Calu3 (cell line): Measurements from ENCODE around the gene CNTN6. TPM values are rescaled to one million over a fixed set of nuclear protein-coding genes. Genes with fewer than 3 reads are reported as not detected.

Experiments used
- BruUV-seq: library from RNA; stranded (reverse); fragments of 400-500 nt; replicated peaks from 2 replicates; lab custom pipeline; 2021; lab: Mats Ljungman, UMichigan
- CTCF ChIA-PET: fragments of 300-600 bp; sonication (Branson Sonifier 250); formaldehyde crosslinking; loops from one replicate; lab custom pipeline; 2022; ENCODE audit warnings: antibody characterized with exemption; lab: Charles Lee
- DNase-seq: peaks from one replicate; pipeline ENCODE4 v3.0.0; 2022
- H3K27ac Mint-ChIP-seq: one replicate; pipeline ENCODE4 v1.8.0; 2022; ENCODE audit warnings: mixed read lengths; ENCODE audit not compliant: unreplicated experiment
- H3K27me3 Mint-ChIP-seq: one replicate; pipeline ENCODE4 v1.8.0; 2022; ENCODE audit warnings: mixed read lengths; ENCODE audit not compliant: unreplicated experiment
- H3K36me3 Mint-ChIP-seq: one replicate; pipeline ENCODE4 v1.8.0; 2022; ENCODE audit warnings: mild to moderate bottlenecking, moderate library complexity, mixed read lengths; ENCODE audit not compliant: insufficient read depth, unreplicated experiment
- H3K4me1 Mint-ChIP-seq: one replicate; pipeline ENCODE4 v1.8.0; 2022; ENCODE audit warnings: mild to moderate bottlenecking, low read depth, mixed read lengths; ENCODE audit not compliant: unreplicated experiment
- H3K4me3 Mint-ChIP-seq: one replicate; pipeline ENCODE4 v1.8.0; 2022; ENCODE audit warnings: mild to moderate bottlenecking, low read depth, moderate library complexity, mixed read lengths; ENCODE audit not compliant: unreplicated experiment
- H3K9me3 Mint-ChIP-seq: one replicate; pipeline ENCODE4 v1.8.0; 2022; ENCODE audit warnings: low read depth, mixed read lengths; ENCODE audit not compliant: unreplicated experiment
- intact Hi-C: fragments of 100-400 bp; cut with micrococcal nuclease; formaldehyde crosslinking; loops from one replicate; pipeline ENCODE4 v1.10.0; 2022; ENCODE audit not compliant: unreplicated experiment
- total RNA-seq: library from RNA; stranded (reverse); gene quantifications from 2 replicates; pipeline ENCODE4 v1.2.3, GENCODE V29; 2022
- TF ChIP-seq, protein P1 (sequence below): fragments of 200-600 bp; IDR thresholded peaks from one replicate; pipeline ENCODE4 v1.8.0; 2022; ENCODE audit warnings: antibody characterized with exemption; ENCODE audit not compliant: unreplicated experiment

The CNTN6 gene
- total RNA-seq, 1 experiment from 2014 or later, result not detected

DNA sequence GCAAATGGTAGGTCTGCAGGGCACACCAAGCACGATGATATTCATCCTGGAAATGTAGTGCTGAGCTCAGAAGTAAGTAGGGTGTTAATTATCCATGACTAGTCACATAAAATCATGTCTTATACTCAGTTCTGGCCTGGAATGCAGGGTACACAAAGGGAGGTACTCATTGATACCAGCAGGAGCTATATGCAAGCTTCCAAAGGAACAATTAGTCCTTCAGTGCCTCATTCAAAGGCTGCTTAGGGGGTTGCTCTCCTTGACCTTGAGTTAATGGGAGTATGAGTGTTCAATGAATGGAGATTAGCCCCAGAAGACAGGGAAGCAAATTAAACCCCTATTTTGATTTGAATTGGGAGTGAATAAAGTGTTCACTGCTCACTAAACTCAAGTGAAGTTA, 38.3 kb downstream of the CNTN6 start:
- no peak overlapping the region for H3K27ac Mint-ChIP-seq
- H3K4me3 Mint-ChIP-seq, result no peak overlapping the region
- CTCF ChIA-PET, result no interaction called here

DNA sequence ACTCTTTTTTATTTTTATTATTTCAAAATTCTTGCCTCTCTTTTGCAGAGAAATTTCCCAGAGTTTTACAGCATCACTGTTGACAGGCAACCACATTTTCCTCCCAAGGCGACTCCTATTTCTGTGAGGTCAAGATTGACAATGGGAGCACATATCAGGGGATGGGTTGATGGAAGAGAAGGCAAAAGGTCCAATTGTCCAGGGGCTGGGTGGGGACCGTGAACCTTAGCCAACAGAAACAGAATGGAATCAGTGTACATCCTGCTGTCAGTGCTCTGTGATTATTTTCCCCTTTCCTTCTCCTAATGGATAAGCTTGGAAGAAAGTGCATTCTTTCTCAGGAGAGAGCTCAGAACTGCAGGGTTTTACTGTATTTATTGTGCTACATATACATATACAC, 42.4 kb downstream of the CNTN6 start:
- TF ChIP-seq, protein P1, sequence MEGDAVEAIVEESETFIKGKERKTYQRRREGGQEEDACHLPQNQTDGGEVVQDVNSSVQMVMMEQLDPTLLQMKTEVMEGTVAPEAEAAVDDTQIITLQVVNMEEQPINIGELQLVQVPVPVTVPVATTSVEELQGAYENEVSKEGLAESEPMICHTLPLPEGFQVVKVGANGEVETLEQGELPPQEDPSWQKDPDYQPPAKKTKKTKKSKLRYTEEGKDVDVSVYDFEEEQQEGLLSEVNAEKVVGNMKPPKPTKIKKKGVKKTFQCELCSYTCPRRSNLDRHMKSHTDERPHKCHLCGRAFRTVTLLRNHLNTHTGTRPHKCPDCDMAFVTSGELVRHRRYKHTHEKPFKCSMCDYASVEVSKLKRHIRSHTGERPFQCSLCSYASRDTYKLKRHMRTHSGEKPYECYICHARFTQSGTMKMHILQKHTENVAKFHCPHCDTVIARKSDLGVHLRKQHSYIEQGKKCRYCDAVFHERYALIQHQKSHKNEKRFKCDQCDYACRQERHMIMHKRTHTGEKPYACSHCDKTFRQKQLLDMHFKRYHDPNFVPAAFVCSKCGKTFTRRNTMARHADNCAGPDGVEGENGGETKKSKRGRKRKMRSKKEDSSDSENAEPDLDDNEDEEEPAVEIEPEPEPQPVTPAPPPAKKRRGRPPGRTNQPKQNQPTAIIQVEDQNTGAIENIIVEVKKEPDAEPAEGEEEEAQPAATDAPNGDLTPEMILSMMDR, result no peak
- no peak overlapping the region for H3K27ac Mint-ChIP-seq
- H3K9me3 Mint-ChIP-seq, result no peaks in the 10 kb centered on the region
- H3K27me3 Mint-ChIP-seq, result no peaks in the 10 kb centered on the region
- H3K36me3 Mint-ChIP-seq, result no peaks in the 10 kb centered on the region
- no TSS peak for BruUV-seq
- H3K4me3 Mint-ChIP-seq, result no peak overlapping the region
- no peaks in the 10 kb centered on the region for H3K4me1 Mint-ChIP-seq
- CTCF ChIA-PET, result no interaction called here
- intact Hi-C loops, result no loop called here
- no peak for DNase-seq

More for the DNA sequence above, 38.3 kb downstream of the CNTN6 start:
- H3K4me1 Mint-ChIP-seq, result no peaks in the 10 kb centered on the region
- no peak for DNase-seq
- no peaks in the 10 kb centered on the region for H3K36me3 Mint-ChIP-seq
- no peaks in the 10 kb centered on the region for H3K9me3 Mint-ChIP-seq
- intact Hi-C loops, result no loop called here
- BruUV-seq, result no TSS peak
- TF ChIP-seq, protein P1, result no peak
- no peaks in the 10 kb centered on the region for H3K27me3 Mint-ChIP-seq

DNA sequence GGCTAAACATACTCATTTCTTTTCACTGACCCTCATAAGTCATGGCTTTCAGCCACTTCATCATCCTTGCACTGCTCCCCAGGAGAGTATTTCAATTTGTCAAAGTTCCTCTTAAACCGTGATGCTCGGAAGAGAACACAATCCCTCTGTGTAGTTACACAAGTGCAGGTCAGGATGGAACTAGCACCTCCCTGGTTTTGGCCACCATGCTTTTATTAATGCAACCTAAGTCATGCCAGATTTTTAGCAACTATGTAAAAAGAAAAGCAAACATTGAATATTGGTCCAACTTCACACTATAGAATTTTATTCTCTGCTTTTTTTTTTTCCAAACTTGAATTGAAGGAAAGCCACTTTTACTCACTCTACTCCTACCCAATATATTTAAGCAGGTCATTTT, 45.2 kb downstream of the CNTN6 start:
- Mint-ChIP-seq H3K27me3 (no peaks in the 10 kb centered on the region), H3K4me1 (no peaks in the 10 kb centered on the region), H3K9me3 (no peaks in the 10 kb centered on the region), H3K4me3 (no peak overlapping the region), H3K27ac (no peak overlapping the region), H3K36me3 (no peaks in the 10 kb centered on the region)
- CTCF ChIA-PET, result no interaction called here
- no peak for DNase-seq
- BruUV-seq, result no TSS peak
- TF ChIP-seq, protein P1, result no peak
- intact Hi-C loops, result no loop called here

DNA sequence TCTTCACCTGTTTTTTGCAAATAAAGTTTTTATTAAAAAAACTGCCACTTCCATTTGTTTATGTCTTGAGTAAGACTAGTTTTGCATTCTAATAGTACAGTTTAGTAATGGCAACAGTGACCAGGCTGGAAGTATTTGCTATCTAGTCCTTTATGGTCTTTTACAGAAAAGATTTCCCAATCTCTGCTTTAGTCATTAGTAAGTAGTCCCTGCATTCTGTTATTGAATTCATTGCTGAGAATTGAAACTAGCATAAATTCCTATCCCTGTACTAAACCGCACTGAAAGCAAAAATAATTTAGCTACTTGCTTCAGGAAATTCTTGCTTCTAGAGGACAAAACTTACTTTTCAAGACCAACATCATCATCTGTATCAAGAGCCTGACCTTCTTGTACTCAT, 46.2 kb downstream of the CNTN6 start:
- Mint-ChIP-seq H3K9me3 (no peaks in the 10 kb centered on the region), H3K4me3 (no peak overlapping the region), H3K27ac (no peak overlapping the region), H3K36me3 (no peaks in the 10 kb centered on the region), H3K4me1 (no peaks in the 10 kb centered on the region), H3K27me3 (no peaks in the 10 kb centered on the region)
- intact Hi-C loops, result no loop called here
- TF ChIP-seq, protein P1, result no peak
- CTCF ChIA-PET, result no interaction called here
- no peak for DNase-seq
- no TSS peak for BruUV-seq
